Stomach (tissue), 4 donors: Measurements from ENCODE around the gene VSTM1.

Experiments used
- POLR2A ChIP-seq, 4 donors: fragments of 450-650 bp; IDR thresholded peaks; one replicate each; pipeline ENCODE4 v1.6.1; 2016; ENCODE audit warnings: antibody characterized with exemption in 4 of 4, control low read depth in 2 of 4, mild to moderate bottlenecking in 1 of 4, moderate library complexity in 1 of 4
- POLR2AphosphoS5 ChIP-seq, 3 donors: sonication (generic); formaldehyde crosslinking; IDR thresholded peaks; one replicate each; pipeline ENCODE4 v1.6.1; 2016; ENCODE audit warnings: antibody characterized with exemption in 3 of 3
- TF ChIP-seq, protein P1 (sequence below), 7 experiments: fragments of 450-650 bp in 4 of 7; fragments of 200-600 bp in 3 of 7; sonication (generic) in 3 of 7; IDR thresholded peaks; one replicate each; pipeline ENCODE4 v1.5.1; 2016 to 2019; ENCODE audit warnings: antibody characterized with exemption in 7 of 7, control low read depth in 2 of 7, mild to moderate bottlenecking in 1 of 7

DNA sequence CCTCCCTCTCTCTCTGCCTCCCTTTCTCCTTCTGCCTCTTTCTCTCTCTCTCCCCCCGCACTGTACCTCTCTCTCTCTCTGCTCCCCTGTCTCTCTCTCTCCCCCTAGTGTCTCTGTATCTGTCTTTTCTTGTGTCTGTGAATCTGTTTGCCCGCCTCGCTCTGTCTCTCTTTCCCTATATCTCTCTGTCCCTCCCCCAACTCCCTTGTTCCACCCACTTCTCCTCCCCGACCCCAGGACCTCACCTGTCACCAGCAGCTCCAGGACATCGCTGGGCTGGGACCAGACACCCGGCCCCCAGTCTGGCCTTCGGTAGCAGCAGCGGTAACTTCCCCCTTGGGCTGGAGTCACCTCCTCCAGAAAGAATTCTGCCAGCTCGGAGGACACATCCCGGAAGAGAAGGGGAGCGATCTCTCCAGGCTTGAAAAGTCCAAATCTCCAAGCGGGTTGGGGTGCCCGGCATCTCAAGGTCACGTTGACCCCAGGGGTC is 33.0 kb upstream of the VSTM1 start:
- TF ChIP-seq, protein P1, sequence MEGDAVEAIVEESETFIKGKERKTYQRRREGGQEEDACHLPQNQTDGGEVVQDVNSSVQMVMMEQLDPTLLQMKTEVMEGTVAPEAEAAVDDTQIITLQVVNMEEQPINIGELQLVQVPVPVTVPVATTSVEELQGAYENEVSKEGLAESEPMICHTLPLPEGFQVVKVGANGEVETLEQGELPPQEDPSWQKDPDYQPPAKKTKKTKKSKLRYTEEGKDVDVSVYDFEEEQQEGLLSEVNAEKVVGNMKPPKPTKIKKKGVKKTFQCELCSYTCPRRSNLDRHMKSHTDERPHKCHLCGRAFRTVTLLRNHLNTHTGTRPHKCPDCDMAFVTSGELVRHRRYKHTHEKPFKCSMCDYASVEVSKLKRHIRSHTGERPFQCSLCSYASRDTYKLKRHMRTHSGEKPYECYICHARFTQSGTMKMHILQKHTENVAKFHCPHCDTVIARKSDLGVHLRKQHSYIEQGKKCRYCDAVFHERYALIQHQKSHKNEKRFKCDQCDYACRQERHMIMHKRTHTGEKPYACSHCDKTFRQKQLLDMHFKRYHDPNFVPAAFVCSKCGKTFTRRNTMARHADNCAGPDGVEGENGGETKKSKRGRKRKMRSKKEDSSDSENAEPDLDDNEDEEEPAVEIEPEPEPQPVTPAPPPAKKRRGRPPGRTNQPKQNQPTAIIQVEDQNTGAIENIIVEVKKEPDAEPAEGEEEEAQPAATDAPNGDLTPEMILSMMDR (IDR thresholded peaks at IDR 0.05): no peak
- TF ChIP-seq POLR2A (IDR thresholded peaks at IDR 0.05) (no peak), POLR2AphosphoS5 (IDR thresholded peaks at IDR 0.05) (no peak)
